Neuronal stem cell (in vitro differentiated cells): ENCODE measurements around the gene SOWAHC.

Experiments used
- DNase-seq: peaks from one replicate; pipeline ENCODE4 v3.0.0-alpha.2; 2013; ENCODE audit warnings: low spot score
- H2AFZ ChIP-seq: one replicate; pipeline ENCODE4 v1.6.1; 2013; ENCODE audit warnings: mild to moderate bottlenecking, low read length, inconsistent platforms
- H2AK5ac ChIP-seq: 2 replicates; pipeline ENCODE4 v1.6.1; 2013; ENCODE audit warnings: low read depth, mild to moderate bottlenecking, inconsistent platforms, low read length, moderate library complexity, mixed read lengths
- H2BK120ac ChIP-seq: 2 replicates; pipeline ENCODE4 v1.6.1; 2013; ENCODE audit warnings: low read depth, mild to moderate bottlenecking, inconsistent platforms, low read length, moderate library complexity, mixed read lengths
- H2BK12ac ChIP-seq: one replicate; pipeline ENCODE4 v1.6.1; 2013; ENCODE audit warnings: low read length, inconsistent platforms
- H2BK15ac ChIP-seq: 2 replicates; pipeline ENCODE4 v1.6.1; 2013; ENCODE audit warnings: mild to moderate bottlenecking, low read length, inconsistent platforms, mixed read lengths
- H2BK5ac ChIP-seq: one replicate; pipeline ENCODE4 v1.6.1; 2013; ENCODE audit warnings: inconsistent platforms, mild to moderate bottlenecking, low read length, moderate library complexity
- H3K14ac ChIP-seq: one replicate; pipeline ENCODE4 v1.6.1; 2013; ENCODE audit warnings: low read length, inconsistent platforms
- H3K18ac ChIP-seq: 2 replicates; pipeline ENCODE4 v1.6.1; 2013; ENCODE audit warnings: low read length, inconsistent platforms
- H3K23ac ChIP-seq: 2 replicates; pipeline ENCODE4 v1.6.1; 2013; ENCODE audit warnings: low read depth, mild to moderate bottlenecking, mixed read lengths, low read length, inconsistent platforms; ENCODE audit not compliant: poor library complexity
- H3K27ac ChIP-seq: replicated peaks from 3 replicates; pipeline ENCODE4 v1.5.1; 2013; ENCODE audit warnings: low read length, inconsistent platforms
- H3K27me3 ChIP-seq, 3 experiments: 2 replicates each; pipeline ENCODE4 v1.6.1; 2013; ENCODE audit warnings: low read length in 3 of 3, mild to moderate bottlenecking in 2 of 3, inconsistent platforms in 1 of 3, low read depth in 1 of 3, mixed read lengths in 1 of 3, moderate library complexity in 1 of 3; ENCODE audit not compliant: control insufficient read depth in 3 of 3, insufficient read depth in 3 of 3
- H3K36me3 ChIP-seq, 2 donors: replicated peaks in 1 of 2; 2 replicates each; pipeline ENCODE4 v1.6.1; 2013; ENCODE audit warnings: low read length in 2 of 2; ENCODE audit not compliant: control insufficient read depth in 2 of 2, insufficient read depth in 2 of 2
- H3K4ac ChIP-seq: 2 replicates; pipeline ENCODE4 v1.6.1; 2013; ENCODE audit warnings: inconsistent platforms, mild to moderate bottlenecking, low read length, moderate library complexity
- H3K4me1 ChIP-seq, 2 donors: 1 replicate in 1 of 2; 2 replicates in 1 of 2; pipeline ENCODE4 v1.6.1; 2013; ENCODE audit warnings: low read length in 2 of 2, low read depth in 1 of 2; ENCODE audit not compliant: control insufficient read depth in 2 of 2, insufficient read depth in 1 of 2
- H3K4me2 ChIP-seq: one replicate; pipeline ENCODE4 v1.6.1; 2013; ENCODE audit warnings: mild to moderate bottlenecking, low read length, inconsistent platforms; ENCODE audit not compliant: insufficient read depth, poor library complexity, severe bottlenecking
- H3K4me3 ChIP-seq, 2 donors: 2 replicates each; pipeline ENCODE4 v1.5.1; 2013; ENCODE audit warnings: low read length in 2 of 2, mild to moderate bottlenecking in 2 of 2, inconsistent platforms in 1 of 2, moderate library complexity in 1 of 2
- H3K79me1 ChIP-seq: one replicate; pipeline ENCODE4 v1.6.1; 2013; ENCODE audit warnings: low read depth, mild to moderate bottlenecking, inconsistent platforms, low read length, moderate library complexity
- H3K9ac ChIP-seq: one replicate; pipeline ENCODE4 v1.6.1; 2013; ENCODE audit warnings: mild to moderate bottlenecking, low read depth, low read length, inconsistent platforms; ENCODE audit not compliant: poor library complexity
- H3K9me3 ChIP-seq, 2 donors: replicated peaks in 1 of 2; 2 replicates each; pipeline versions ENCODE3 to v1.6.1; 2013; ENCODE audit warnings: low read length in 2 of 2, mild to moderate bottlenecking in 2 of 2, inconsistent platforms in 1 of 2, low read depth in 1 of 2, mixed read lengths in 1 of 2, moderate library complexity in 1 of 2; ENCODE audit not compliant: control insufficient read depth in 2 of 2, insufficient read depth in 1 of 2
- H4K8ac ChIP-seq: one replicate; pipeline ENCODE4 v1.6.1; 2013; ENCODE audit warnings: low read depth, mild to moderate bottlenecking, inconsistent platforms, low read length, moderate library complexity
- H4K91ac ChIP-seq: one replicate; pipeline ENCODE4 v1.6.1; 2013; ENCODE audit warnings: low read length, low read depth, mild to moderate bottlenecking, inconsistent platforms; ENCODE audit not compliant: poor library complexity
- WGBS, 2 donors: extraction: QIAGEN DNeasy Blood & Tissue Kit; methylation state at CpG; one replicate each; pipeline ENCODE4 v1.1.7; 2013; ENCODE audit warnings: missing lambda C conversion rate in 2 of 2, mixed read lengths in 1 of 2; ENCODE audit not compliant: insufficient read length in 2 of 2, insufficient replicate concordance in 1 of 2; ENCODE audit errors: extremely low coverage in 2 of 2; 5-methylcytosine and 5-hydroxymethylcytosine counted together

The SOWAHC gene

DNA sequence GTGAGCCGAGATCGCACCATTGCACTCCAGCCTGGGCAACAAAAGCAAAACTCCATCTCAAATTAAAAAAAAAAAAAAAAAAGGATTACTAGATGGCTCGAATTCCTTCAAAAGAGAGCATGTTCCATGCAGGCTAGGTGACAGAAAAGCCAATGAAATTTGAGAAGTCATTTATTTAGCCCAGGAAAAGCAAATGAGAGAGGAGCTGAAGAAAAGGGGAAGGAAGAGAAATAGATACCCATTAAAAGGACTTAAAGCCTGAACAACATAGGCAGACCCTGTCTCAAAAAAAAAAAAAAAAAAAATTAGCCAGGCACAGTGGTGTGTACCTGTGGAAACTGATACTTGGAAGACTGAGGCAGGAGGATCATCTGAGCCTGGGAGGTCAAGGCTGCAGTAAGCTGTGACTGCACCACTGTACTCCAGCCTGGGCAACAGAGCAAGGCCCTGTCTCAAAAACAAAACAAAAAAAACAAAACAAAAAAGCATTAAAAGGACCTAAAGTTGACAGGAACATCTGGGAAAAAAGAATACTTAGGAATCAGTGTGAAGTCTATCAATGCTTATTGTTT lies 11.5 kb upstream of the SOWAHC start:
- Histone ChIP-seq H2AK5ac (no peak overlapping the region), H3K23ac (no peak overlapping the region), H3K27ac (no peak overlapping the region), H3K9ac (no peak overlapping the region), H2BK5ac (no peak overlapping the region), H4K91ac (no peak overlapping the region), H3K79me1 (no peaks in the 10 kb centered on the region), H4K8ac (no peak overlapping the region), H2BK12ac (no peak overlapping the region), H3K14ac (no peak overlapping the region), H3K9me3 (peaks cover 0 to 8% of the 10 kb centered on the region in 2 donors), H3K4me1 (peaks cover 0 to 4% of the 10 kb centered on the region in 2 donors), H3K4me3 (no peak overlapping the region), H3K27me3 (no peaks in the 10 kb centered on the region), H3K36me3 (peaks cover 0 to 40% of the 10 kb centered on the region in 2 donors), H2AFZ (no peak overlapping the region), H3K4ac (no peak overlapping the region), H2BK15ac (no peak overlapping the region), H2BK120ac (no peak overlapping the region), H3K18ac (no peak overlapping the region), H3K4me2 (no peak overlapping the region)
- no peak for DNase-seq
- no CpG with 5 or more reads among the region's 3 CpGs for WGBS, 2 donors

DNA sequence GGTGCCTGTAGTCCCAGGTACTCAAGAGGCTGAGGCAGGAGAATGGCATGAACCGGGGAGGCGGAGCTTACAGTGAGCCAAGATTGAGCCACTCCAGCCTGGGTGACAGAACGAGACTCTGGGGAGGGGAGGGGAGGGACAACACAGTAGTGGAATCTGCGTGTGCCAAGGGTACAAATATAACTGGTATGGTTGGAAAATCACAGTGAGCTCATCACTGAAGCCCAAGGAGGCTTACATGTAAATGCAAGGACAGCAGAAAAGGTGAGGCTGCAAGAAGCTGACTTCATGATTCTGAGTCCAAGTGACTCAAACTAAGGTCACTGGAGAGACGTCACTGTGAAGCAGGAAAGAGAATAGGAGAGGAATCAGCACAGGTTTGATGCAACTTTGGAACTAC lies 9.6 kb upstream of the SOWAHC start:
- no peak overlapping the region for H3K9ac ChIP-seq
- H4K8ac ChIP-seq, result no peak overlapping the region
- H3K4ac ChIP-seq, result no peak overlapping the region
- H3K14ac ChIP-seq, result no peak overlapping the region
- no peak overlapping the region for H3K4me3 ChIP-seq
- H3K36me3 ChIP-seq, result peaks cover 0 to 38% of the 10 kb centered on the region in 2 donors
- H3K23ac ChIP-seq, result no peak overlapping the region
- H2BK12ac ChIP-seq, result no peak overlapping the region
- H3K4me1 ChIP-seq, result peaks cover 4% of the 10 kb centered on the region in 2 donors
- H2BK120ac ChIP-seq, result no peak overlapping the region
- no CpG with 5 or more reads among the region's 5 CpGs for WGBS, 2 donors
- no peak overlapping the region for H2AFZ ChIP-seq
- no peak overlapping the region for H3K4me2 ChIP-seq
- H4K91ac ChIP-seq, result no peak overlapping the region
- H3K27ac ChIP-seq, result no peak overlapping the region
- peaks cover 0 to 8% of the 10 kb centered on the region in 2 donors for H3K9me3 ChIP-seq
- H3K79me1 ChIP-seq, result no peaks in the 10 kb centered on the region
- H3K18ac ChIP-seq, result no peak overlapping the region
- DNase-seq, result no peak
- no peak overlapping the region for H2AK5ac ChIP-seq
- no peak overlapping the region for H2BK15ac ChIP-seq
- H3K27me3 ChIP-seq, result no peaks in the 10 kb centered on the region
- H2BK5ac ChIP-seq, result no peak overlapping the region

DNA sequence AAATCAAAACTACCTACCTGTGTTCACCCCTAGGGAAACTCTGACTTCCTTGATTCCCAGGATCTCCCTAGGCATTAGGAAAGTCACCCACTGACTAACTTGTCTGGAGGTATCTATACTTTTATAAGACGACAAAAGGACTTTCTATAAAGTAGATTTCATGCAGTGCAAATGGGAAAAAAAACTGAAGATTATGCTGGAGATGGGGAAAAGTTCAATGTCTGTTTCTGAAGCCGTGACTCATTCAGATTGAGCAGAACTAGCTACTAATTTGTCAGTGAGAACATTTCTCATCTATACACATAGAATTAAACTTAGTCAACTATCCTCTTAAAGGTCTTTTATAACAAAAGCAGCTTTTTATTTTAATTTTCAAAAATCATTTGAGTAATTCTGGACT lies 6.4 kb upstream of the SOWAHC start:
- Histone ChIP-seq H2BK120ac (no peak overlapping the region), H2AK5ac (no peak overlapping the region), H3K9ac (no peak overlapping the region), H3K4me2 (no peak overlapping the region), H2BK5ac (no peak overlapping the region), H3K18ac (no peak overlapping the region), H2AFZ (no peak overlapping the region), H3K27ac (no peak overlapping the region), H2BK15ac (no peak overlapping the region), H3K14ac (no peak overlapping the region), H3K9me3 (peaks cover 0 to 3% of the 10 kb centered on the region in 2 donors), H4K8ac (no peak overlapping the region), H3K4me3 (no peak overlapping the region), H2BK12ac (no peak overlapping the region), H3K4ac (no peak overlapping the region), H3K23ac (no peak overlapping the region), H3K36me3 (peaks cover 0 to 30% of the 10 kb centered on the region in 2 donors), H3K79me1 (peaks cover 2% of the 10 kb centered on the region), H3K4me1 (peaks cover 5 to 6% of the 10 kb centered on the region in 2 donors), H3K27me3 (no peaks in the 10 kb centered on the region), H4K91ac (no peak overlapping the region)
- DNase-seq, result no peak
- WGBS, 2 donors, result no CpG with 5 or more reads among the region's 2 CpGs

DNA sequence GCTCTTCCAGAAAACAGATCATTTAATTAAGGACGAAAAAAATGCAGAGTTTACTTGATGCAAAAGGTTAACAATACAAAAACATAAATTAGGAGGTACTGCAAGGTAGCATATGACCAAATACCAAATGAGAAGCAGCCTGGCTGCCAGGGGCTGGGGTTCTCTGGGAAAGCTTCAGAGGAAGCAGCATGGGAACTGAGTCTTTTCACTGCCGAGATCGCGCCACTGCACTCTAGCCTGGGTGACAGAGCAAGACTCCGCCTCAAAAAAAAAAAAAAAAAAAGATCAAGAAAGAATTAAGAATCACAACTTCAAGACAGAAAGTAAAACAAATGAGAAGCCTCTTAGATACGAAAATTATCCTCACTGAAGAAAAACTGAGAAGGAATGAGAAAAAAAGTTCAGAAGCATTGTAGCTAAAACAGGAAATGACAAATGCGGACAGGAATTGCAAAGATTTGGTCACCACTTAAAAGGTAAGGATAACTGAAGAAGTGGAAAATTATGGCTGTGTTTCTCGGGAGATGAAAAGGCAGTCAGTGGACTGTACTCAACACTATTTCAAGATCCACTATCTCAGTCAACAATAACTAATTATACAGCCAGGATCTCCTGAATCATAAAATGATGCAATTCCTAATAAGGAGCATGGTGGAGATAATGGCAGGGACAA lies 4.7 kb upstream of the SOWAHC start:
- no peak overlapping the region for H3K27ac ChIP-seq

More for the DNA sequence above, 4.7 kb upstream of the SOWAHC start:
- peaks cover 0 to under 1% (median 0%) of the 10 kb centered on the region in 3 experiments for H3K27me3 ChIP-seq
- H3K18ac ChIP-seq, result no peak overlapping the region
- H3K36me3 ChIP-seq, result peaks cover 0 to 25% of the 10 kb centered on the region in 2 donors
- no peak overlapping the region for H2BK12ac ChIP-seq
- H3K79me1 ChIP-seq, result peaks cover 2% of the 10 kb centered on the region
- H3K14ac ChIP-seq, result no peak overlapping the region
- H4K8ac ChIP-seq, result no peak overlapping the region
- peaks cover 0 to 3% of the 10 kb centered on the region in 2 donors for H3K9me3 ChIP-seq
- H2AK5ac ChIP-seq, result no peak overlapping the region
- H4K91ac ChIP-seq, result no peak overlapping the region
- H2BK120ac ChIP-seq, result no peak overlapping the region
- no peak overlapping the region for H3K23ac ChIP-seq
- H2BK5ac ChIP-seq, result no peak overlapping the region
- no peak overlapping the region for H3K4me2 ChIP-seq
- H3K4me3 ChIP-seq, result no peak overlapping the region
- no peak overlapping the region for H3K9ac ChIP-seq
- no peak overlapping the region for H2BK15ac ChIP-seq
- peaks cover 5 to 6% of the 10 kb centered on the region in 2 donors for H3K4me1 ChIP-seq
- H2AFZ ChIP-seq, result no peak overlapping the region
- no peak for DNase-seq
- no peak overlapping the region for H3K4ac ChIP-seq
- no CpG with 5 or more reads among the region's 8 CpGs for WGBS, 2 donors
